ENCODE data around the gene ACTA1.
"Not testable (repeated sequence)": the region's sequence is repeated elsewhere in the genome, so short reads cannot be mapped to it uniquely, and the experiment has no call there.

Gene ACTA1

GRCh38 chr1:229434005-229434640 is at the start of gene ACTA1:
Gene ACTA1 (minus strand): TSS chr1:229434094. CDS start chr1:229433115, 979 bp downstream.
- DNase-seq = no peak

GRCh38 chr1:229482511-229482910 is 48.6 kb upstream of the ACTA1 start:
- no peak for DNase-seq

- DNase-seq = peak; percentile 5 to 11
Observed at GRCh38 chr1:229480495-229480894, 46.6 kb upstream of the ACTA1 start.

- DNase-seq = peak in 1 of 2 donors; percentile 26
Observed at GRCh38 chr1:229479660-229480399, 45.9 kb upstream of the ACTA1 start.

- DNase-seq = no peak
Observed at GRCh38 chr1:229478852-229479251, 45.0 kb upstream of the ACTA1 start.

GRCh38 chr1:229475859-229476258 is 42.0 kb upstream of the ACTA1 start:
- DNase-seq = not testable (repeated sequence)

GRCh38 chr1:229474509-229474908 is 40.6 kb upstream of the ACTA1 start:
- no peak for DNase-seq

GRCh38 chr1:229471175-229471574 is 37.3 kb upstream of the ACTA1 start:
- no peak for DNase-seq

- no peak for DNase-seq
Observed at GRCh38 chr1:229470406-229471043, 36.6 kb upstream of the ACTA1 start.

- no peak for DNase-seq
Observed at GRCh38 chr1:229466887-229467286, 33.0 kb upstream of the ACTA1 start.

GRCh38 chr1:229464672-229465071 is 30.8 kb upstream of the ACTA1 start:
- DNase-seq = no peak

- no peak for DNase-seq
Observed at GRCh38 chr1:229461032-229461668, 27.3 kb upstream of the ACTA1 start.

- no peak for DNase-seq
Observed at GRCh38 chr1:229459815-229460214, 25.9 kb upstream of the ACTA1 start.

GRCh38 chr1:229457436-229457835 is 23.5 kb upstream of the ACTA1 start:
- DNase-seq = no peak

- DNase-seq = no peak
Observed at GRCh38 chr1:229456016-229456415, 22.1 kb upstream of the ACTA1 start.

- no peak for DNase-seq
Observed at GRCh38 chr1:229454056-229454455, 20.2 kb upstream of the ACTA1 start.

GRCh38 chr1:229452956-229453801 is 19.3 kb upstream of the ACTA1 start:
- DNase-seq = peak in 1 of 2 donors; percentile 5

GRCh38 chr1:229448845-229449244 is 15.0 kb upstream of the ACTA1 start:
- no peak for DNase-seq

- DNase-seq = no peak
Observed at GRCh38 chr1:229448354-229448753, 14.5 kb upstream of the ACTA1 start.

GRCh38 chr1:229447809-229448252 is 13.9 kb upstream of the ACTA1 start:
- no peak for DNase-seq

GRCh38 chr1:229445828-229446227 is 11.9 kb upstream of the ACTA1 start:
- no peak for DNase-seq

- DNase-seq = no peak
Observed at GRCh38 chr1:229440851-229441537, 7.1 kb upstream of the ACTA1 start.

Measured in CD4-positive, alpha-beta T cell treated with Interferon alpha-2 for 1 hour (primary cell).